RWPE2 (cell line): ENCODE results near the gene PBX1.

Experiments used
- ATAC-seq: fragments of 200-7000 bp; cut with Tn5 transposase; 3 replicates; pipeline ENCODE4 v1.9.1; 2021; ENCODE audit warnings: low read depth
- DNase-seq: peaks from one replicate; pipeline ENCODE4 v3.0.0-alpha.2; 2020; ENCODE audit warnings: low spot score
- H3K27ac ChIP-seq: fragments of 450-650 bp; 2 replicates; pipeline ENCODE4 v1.5.1; 2017; ENCODE audit warnings: mild to moderate bottlenecking; ENCODE audit not compliant: poor library complexity, severe bottlenecking
- H3K27me3 ChIP-seq: fragments of 250-450 bp; sonication (Bioruptor Pico); 2 replicates; pipeline ENCODE4 v1.5.1; 2021; ENCODE audit warnings: mild to moderate bottlenecking, moderate library complexity; ENCODE audit not compliant: insufficient read depth, poor library complexity, severe bottlenecking
- H3K36me3 ChIP-seq: fragments of 250-450 bp; sonication (Bioruptor Pico); 2 replicates; pipeline ENCODE4 v1.5.1; 2020; ENCODE audit warnings: low read depth, mild to moderate bottlenecking, moderate library complexity
- H3K4me1 ChIP-seq: fragments of 250-450 bp; sonication (Bioruptor Pico); 2 replicates; pipeline ENCODE4 v1.5.1; 2021; ENCODE audit warnings: mild to moderate bottlenecking, moderate library complexity; ENCODE audit not compliant: insufficient read depth, poor library complexity, severe bottlenecking
- H3K4me3 ChIP-seq: fragments of 250-450 bp; sonication (Bioruptor Pico); 2 replicates; pipeline ENCODE4 v1.5.1; 2021; ENCODE audit warnings: mild to moderate bottlenecking, moderate library complexity; ENCODE audit not compliant: severe bottlenecking
- H3K9me3 ChIP-seq: fragments of 250-450 bp; sonication (Bioruptor Pico); 2 replicates; pipeline ENCODE4 v1.5.1; 2021; ENCODE audit warnings: mild to moderate bottlenecking, moderate library complexity; ENCODE audit not compliant: severe bottlenecking
- TF ChIP-seq, protein P1 (sequence below): fragments of 450-650 bp; IDR thresholded peaks from one replicate; pipeline ENCODE4 v1.5.1; 2017; ENCODE audit warnings: mild to moderate bottlenecking, moderate library complexity; ENCODE audit not compliant: poor library complexity, severe bottlenecking

PBX1 gene

DNA sequence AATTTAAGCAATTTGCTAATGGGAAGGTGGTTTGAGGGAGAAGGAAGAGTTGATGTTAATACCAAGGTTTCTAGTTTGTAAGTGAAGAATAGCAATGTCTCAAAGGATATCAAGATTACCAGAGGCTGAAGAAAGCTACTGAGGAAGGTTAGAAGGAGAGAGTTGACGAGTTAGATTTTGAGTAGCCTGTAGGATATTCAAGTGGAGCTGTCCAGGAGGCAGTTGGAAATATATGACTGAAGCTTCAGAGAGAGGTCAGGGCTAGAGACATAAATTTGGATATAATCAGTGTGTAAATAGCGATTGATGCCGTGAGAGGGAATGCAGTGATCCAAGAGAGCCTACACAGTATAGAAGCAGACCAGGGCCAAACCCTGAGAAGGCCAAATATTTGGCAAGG is 48.4 kb downstream of the PBX1 start:
- H3K36me3 ChIP-seq = no peaks in the 10 kb centered on the region
- TF ChIP-seq, protein P1, sequence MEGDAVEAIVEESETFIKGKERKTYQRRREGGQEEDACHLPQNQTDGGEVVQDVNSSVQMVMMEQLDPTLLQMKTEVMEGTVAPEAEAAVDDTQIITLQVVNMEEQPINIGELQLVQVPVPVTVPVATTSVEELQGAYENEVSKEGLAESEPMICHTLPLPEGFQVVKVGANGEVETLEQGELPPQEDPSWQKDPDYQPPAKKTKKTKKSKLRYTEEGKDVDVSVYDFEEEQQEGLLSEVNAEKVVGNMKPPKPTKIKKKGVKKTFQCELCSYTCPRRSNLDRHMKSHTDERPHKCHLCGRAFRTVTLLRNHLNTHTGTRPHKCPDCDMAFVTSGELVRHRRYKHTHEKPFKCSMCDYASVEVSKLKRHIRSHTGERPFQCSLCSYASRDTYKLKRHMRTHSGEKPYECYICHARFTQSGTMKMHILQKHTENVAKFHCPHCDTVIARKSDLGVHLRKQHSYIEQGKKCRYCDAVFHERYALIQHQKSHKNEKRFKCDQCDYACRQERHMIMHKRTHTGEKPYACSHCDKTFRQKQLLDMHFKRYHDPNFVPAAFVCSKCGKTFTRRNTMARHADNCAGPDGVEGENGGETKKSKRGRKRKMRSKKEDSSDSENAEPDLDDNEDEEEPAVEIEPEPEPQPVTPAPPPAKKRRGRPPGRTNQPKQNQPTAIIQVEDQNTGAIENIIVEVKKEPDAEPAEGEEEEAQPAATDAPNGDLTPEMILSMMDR = no peak
- H3K9me3 ChIP-seq = no peaks in the 10 kb centered on the region
- no peak overlapping the region for H3K27ac ChIP-seq
- H3K4me3 ChIP-seq = no peak overlapping the region
- ATAC-seq (no peak), DNase-seq (no peak)
- H3K4me1 ChIP-seq = peaks cover 15% of the 10 kb centered on the region
- H3K27me3 ChIP-seq = no peaks in the 10 kb centered on the region

DNA sequence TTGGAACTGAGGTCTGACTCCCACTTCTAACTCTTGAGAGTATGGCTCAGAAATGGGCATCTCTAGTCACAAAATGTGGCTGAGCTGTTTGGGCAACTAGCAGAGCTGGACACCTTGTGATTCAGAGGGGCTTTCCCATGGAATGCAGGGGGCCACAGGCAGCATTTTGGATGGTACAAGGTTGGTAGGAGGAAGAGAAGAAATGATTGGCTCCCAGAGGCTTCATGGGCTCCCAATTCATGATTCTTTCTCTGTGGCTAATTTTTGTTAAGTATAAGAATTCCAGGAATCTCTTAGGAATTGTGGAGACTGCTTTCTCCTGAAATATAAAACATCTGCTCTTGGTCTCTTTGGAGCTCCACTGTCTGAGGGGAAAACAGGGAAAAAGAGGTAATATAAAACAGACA is 49.7 kb downstream of the PBX1 start:
- TF ChIP-seq, protein P1 = no peak
- no peak overlapping the region for H3K27ac ChIP-seq
- peaks cover 22% of the 10 kb centered on the region for H3K4me1 ChIP-seq

DNA sequence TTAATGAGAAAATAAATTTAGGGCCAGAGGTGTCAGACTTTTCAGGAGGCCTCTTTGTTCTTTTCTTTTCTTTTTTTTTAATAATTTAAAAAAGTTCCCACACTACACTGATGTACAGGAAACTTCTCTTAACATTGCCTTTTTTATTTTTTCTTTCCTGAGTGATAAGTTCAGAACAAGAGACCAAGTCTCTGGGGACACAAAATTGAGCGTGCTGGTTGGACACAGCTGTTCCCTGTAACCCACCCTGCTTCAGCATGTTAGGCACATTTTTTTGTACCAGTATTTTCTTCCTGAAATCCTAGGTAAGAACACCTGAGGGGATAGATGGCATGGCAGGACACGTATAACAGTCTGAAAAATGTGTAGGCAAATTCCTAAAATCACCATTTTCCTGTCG is 50.1 kb downstream of the PBX1 start:
- Histone ChIP-seq H3K4me1 (peaks cover 22% of the 10 kb centered on the region), H3K27ac (no peak overlapping the region), H3K4me3 (no peak overlapping the region), H3K9me3 (no peaks in the 10 kb centered on the region), H3K36me3 (no peaks in the 10 kb centered on the region), H3K27me3 (no peaks in the 10 kb centered on the region)
- ATAC-seq (no peak), DNase-seq (no peak)
- TF ChIP-seq, protein P1 = no peak

More for the DNA sequence above, 49.7 kb downstream of the PBX1 start:
- ATAC-seq (no peak), DNase-seq (no peak)
- Histone ChIP-seq H3K9me3 (no peaks in the 10 kb centered on the region), H3K36me3 (no peaks in the 10 kb centered on the region), H3K27me3 (no peaks in the 10 kb centered on the region), H3K4me3 (no peak overlapping the region)

DNA sequence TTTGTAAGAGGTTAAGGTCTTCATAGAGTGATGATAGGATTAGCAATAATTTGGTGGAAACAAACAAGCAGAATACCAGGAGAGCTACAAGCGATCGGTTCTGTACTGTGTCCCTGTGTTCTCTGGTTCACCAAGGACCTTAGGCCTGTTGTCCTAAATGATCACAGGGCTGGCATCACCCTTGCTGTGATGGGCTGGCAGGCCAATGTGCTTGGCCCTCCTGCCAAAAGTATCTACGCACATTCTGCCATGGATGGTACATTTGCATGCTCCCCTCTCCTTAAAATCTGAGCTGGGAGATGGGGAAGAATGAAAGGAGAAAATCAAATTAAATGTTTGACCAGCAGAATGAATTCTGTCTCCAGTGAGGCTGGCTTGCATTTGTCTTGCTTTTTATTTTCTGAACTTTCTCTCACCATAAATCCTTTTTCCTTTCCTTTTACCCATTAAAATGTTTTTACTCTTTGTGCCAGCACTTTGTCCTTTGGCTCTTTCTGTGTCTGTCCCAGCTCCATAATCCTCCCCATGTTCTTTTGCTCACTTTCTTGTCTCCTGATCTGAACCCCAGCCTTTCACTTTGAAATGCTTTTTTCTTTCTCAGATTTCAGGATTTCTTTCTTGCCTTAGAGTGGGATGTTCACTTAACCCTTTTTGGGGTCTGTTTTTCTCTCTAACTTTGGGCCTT is 51.7 kb downstream of the PBX1 start:
- Histone ChIP-seq H3K9me3 (no peaks in the 10 kb centered on the region), H3K36me3 (no peaks in the 10 kb centered on the region), H3K27me3 (no peaks in the 10 kb centered on the region), H3K4me3 (no peak overlapping the region), H3K27ac (no peak overlapping the region), H3K4me1 (peaks cover 22% of the 10 kb centered on the region)
- DNase-seq (no peak), ATAC-seq (no peak)
- TF ChIP-seq, protein P1 = no peak
